Measurements from ENCODE around the gene LPAR3. TPM values are rescaled to one million over a fixed set of nuclear protein-coding genes. Genes with fewer than 3 reads are reported as not detected.

LPAR3 gene
- total and polyA plus RNA-seq, 2 experiments from 2014 or later, result 0.32 TPM; not detected in 1

DNA sequence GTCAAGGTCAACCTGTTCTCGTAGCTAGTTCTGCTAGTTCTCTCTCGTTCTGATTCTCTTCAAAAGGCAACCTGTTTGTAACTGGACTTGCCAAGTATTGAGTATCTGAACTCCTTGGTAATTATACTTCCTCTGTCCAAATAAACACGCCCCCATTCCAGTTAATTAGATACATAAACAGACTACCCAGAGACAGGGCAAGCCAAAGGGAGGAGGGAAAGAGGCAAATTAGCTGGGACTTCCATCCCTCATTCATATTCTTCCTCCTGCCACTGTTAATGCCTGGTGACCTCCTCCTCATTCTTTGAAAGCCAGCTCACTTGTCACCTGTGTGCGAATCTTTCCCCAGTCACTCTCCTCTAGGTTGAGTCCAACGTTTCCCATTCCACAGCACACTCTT, 62.9 kb downstream of the LPAR3 start:
- no peak for DNase-seq
- in situ Hi-C loops (cut with MboI), result no loop called here
- H4K20me1 ChIP-seq (ENCODE audit: insufficient read depth), result no peaks in the 10 kb centered on the region

DNA sequence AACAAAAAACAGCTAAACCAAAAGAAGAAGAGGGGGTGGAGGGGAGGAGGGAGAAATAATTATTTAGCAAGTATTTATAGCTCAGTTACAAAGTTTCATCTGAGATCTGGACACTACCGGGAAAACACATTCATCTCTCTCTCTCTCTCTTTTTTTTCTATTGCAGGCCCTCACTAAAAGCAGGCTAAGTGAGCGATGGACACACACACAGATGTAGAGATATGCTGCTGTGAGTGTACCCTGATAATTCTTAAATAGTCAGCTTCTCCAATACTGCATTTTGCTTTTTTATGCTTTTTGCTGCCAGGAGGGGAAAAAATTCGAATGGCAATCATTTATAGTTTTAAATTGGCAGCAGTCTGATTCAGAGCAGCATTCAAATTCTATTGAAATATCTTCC, 65.0 kb downstream of the LPAR3 start:
- WGBS, 2 experiments (ENCODE audit: low coverage in 1 of 2, low lambda C conversion rate in 2 of 2, missing lambda C conversion rate in 2 of 2), result 60 to 61% methylated on average over 3 of the region's 3 CpGs
- in situ Hi-C loops (cut with MboI), result no loop called here
- no peak for TF ChIP-seq EZH2phosphoT487 (IDR thresholded peaks at IDR 0.05; ENCODE audit: insufficient read depth, low read depth)
- TF ChIP-seq EZH2 (IDR thresholded peaks at IDR 0.05; ENCODE audit: insufficient read depth, poor library complexity, severe bottlenecking), result no peak

More for the DNA sequence above, 62.9 kb downstream of the LPAR3 start:
- H3K27me3 ChIP-seq (replicated peaks; ENCODE audit: insufficient read depth), result no peaks in the 10 kb centered on the region
- TF ChIP-seq EZH2 (IDR thresholded peaks at IDR 0.05; ENCODE audit: insufficient read depth, poor library complexity, severe bottlenecking), result no peak
- no peak for TF ChIP-seq EZH2phosphoT487 (IDR thresholded peaks at IDR 0.05; ENCODE audit: insufficient read depth, low read depth)
- H3K4me2 ChIP-seq (ENCODE audit: unreplicated experiment), result no peak overlapping the region
- no peak overlapping the region for H3K27ac ChIP-seq
- H3K79me2 ChIP-seq (ENCODE audit: insufficient read depth), result no peaks in the 10 kb centered on the region
- no peaks in the 10 kb centered on the region for H3K36me3 ChIP-seq (ENCODE audit: low read depth)
- no peak overlapping the region for H3K9ac ChIP-seq
- no peak overlapping the region for H3K4me3 ChIP-seq
- no peaks in the 10 kb centered on the region for H3K9me2 ChIP-seq (ENCODE audit: insufficient read depth)
- H2AFZ ChIP-seq, result no peak overlapping the region
- no peaks in the 10 kb centered on the region for H3K9me3 ChIP-seq (ENCODE audit: low read depth)
- WGBS, 2 experiments (ENCODE audit: low coverage in 1 of 2, low lambda C conversion rate in 2 of 2, missing lambda C conversion rate in 2 of 2), result 84% methylated on average over 5 of the region's 5 CpGs
- H3F3A ChIP-seq (ENCODE audit: insufficient read depth), result peaks cover 14% of the 10 kb centered on the region
- peaks cover 4% of the 10 kb centered on the region; the same call in 1 of the 2 replicates for H3K4me1 ChIP-seq (ENCODE audit: insufficient read depth)

DNA sequence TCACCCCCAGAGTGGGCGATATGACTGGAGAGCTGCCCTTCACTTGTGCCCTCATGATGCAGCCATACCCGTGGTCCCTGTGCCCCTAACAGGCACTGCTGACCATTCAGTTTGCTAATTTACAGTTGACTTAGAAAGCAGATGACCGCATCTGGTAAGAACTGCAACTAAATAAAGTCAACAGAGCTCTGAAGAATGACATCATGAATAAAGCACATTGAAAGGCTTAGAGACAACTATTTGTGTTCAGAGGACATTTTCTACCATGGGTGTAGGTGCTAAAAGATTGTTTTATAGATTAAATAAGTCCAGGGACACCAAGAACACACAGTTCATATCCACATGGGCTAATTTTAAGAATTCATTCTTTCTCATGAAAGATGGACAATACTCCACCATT, 65.5 kb downstream of the LPAR3 start:
- no peak overlapping the region for H3K4me2 ChIP-seq (ENCODE audit: unreplicated experiment)
- no peaks in the 10 kb centered on the region for H3K9me3 ChIP-seq (ENCODE audit: low read depth)
- H3K27me3 ChIP-seq (replicated peaks; ENCODE audit: insufficient read depth), result no peaks in the 10 kb centered on the region
- H3K36me3 ChIP-seq (ENCODE audit: low read depth), result no peaks in the 10 kb centered on the region
- no peaks in the 10 kb centered on the region for H3F3A ChIP-seq (ENCODE audit: insufficient read depth)
- H3K27ac ChIP-seq, result no peak overlapping the region
- DNase-seq, result no peak
- no peaks in the 10 kb centered on the region for H3K4me1 ChIP-seq (ENCODE audit: insufficient read depth)
- H3K4me3 ChIP-seq, result no peak overlapping the region
- H2AFZ ChIP-seq, result no peak overlapping the region
- WGBS, 2 experiments (ENCODE audit: low coverage in 1 of 2, low lambda C conversion rate in 2 of 2, missing lambda C conversion rate in 2 of 2), result 72 to 84% methylated on average over 3 of the region's 3 CpGs
- no peaks in the 10 kb centered on the region for H3K79me2 ChIP-seq (ENCODE audit: insufficient read depth)
- H3K9ac ChIP-seq, result no peak overlapping the region
- H4K20me1 ChIP-seq (ENCODE audit: insufficient read depth), result no peaks in the 10 kb centered on the region
- no peaks in the 10 kb centered on the region for H3K9me2 ChIP-seq (ENCODE audit: insufficient read depth)
- in situ Hi-C loops (cut with MboI), result no loop called here
- TF ChIP-seq EZH2 (IDR thresholded peaks at IDR 0.05; ENCODE audit: insufficient read depth, poor library complexity, severe bottlenecking), result no peak

More for the DNA sequence above, 65.0 kb downstream of the LPAR3 start:
- no peak overlapping the region for H3K4me2 ChIP-seq (ENCODE audit: unreplicated experiment)
- no peaks in the 10 kb centered on the region for H3K9me2 ChIP-seq (ENCODE audit: insufficient read depth)
- no peaks in the 10 kb centered on the region for H3K36me3 ChIP-seq (ENCODE audit: low read depth)
- no peaks in the 10 kb centered on the region for H3K79me2 ChIP-seq (ENCODE audit: insufficient read depth)
- no peak for DNase-seq
- H4K20me1 ChIP-seq (ENCODE audit: insufficient read depth), result no peaks in the 10 kb centered on the region
- H3K4me1 ChIP-seq (ENCODE audit: insufficient read depth), result no peaks in the 10 kb centered on the region
- no peaks in the 10 kb centered on the region for H3K27me3 ChIP-seq (replicated peaks; ENCODE audit: insufficient read depth)
- no peak overlapping the region for H3K9ac ChIP-seq
- no peaks in the 10 kb centered on the region for H3K9me3 ChIP-seq (ENCODE audit: low read depth)
- H3K27ac ChIP-seq, result no peak overlapping the region
- no peak overlapping the region for H2AFZ ChIP-seq
- no peaks in the 10 kb centered on the region for H3F3A ChIP-seq (ENCODE audit: insufficient read depth)
- no peak overlapping the region for H3K4me3 ChIP-seq

DNA sequence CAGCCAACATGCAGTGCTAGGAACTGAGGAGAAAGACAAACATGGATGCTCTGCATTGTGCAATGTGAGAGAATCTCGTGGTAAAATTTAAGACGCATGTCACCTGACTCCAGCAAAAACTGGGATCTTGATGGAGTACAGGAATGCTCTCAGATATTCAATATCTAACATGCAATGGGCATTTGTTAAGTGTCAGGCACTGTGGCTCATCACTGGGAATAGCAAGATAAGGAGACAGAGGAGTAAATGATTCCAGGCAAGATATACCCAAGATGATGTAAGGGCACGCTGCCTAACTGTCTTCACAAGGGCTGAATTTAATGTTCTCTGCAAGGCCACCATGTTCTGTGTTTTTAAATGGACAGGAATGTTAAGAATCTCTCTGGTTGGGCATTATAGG, 67.8 kb downstream of the LPAR3 start:
- no peak for TF ChIP-seq EZH2phosphoT487 (IDR thresholded peaks at IDR 0.05; ENCODE audit: insufficient read depth, low read depth)
- no peak for TF ChIP-seq EZH2 (IDR thresholded peaks at IDR 0.05; ENCODE audit: insufficient read depth, poor library complexity, severe bottlenecking)
- H3K9me2 ChIP-seq (ENCODE audit: insufficient read depth), result no peaks in the 10 kb centered on the region
- no peaks in the 10 kb centered on the region for H3F3A ChIP-seq (ENCODE audit: insufficient read depth)
- no peaks in the 10 kb centered on the region for H4K20me1 ChIP-seq (ENCODE audit: insufficient read depth)
- H3K36me3 ChIP-seq (ENCODE audit: low read depth), result no peaks in the 10 kb centered on the region
- in situ Hi-C loops (cut with MboI), result no loop called here
- H3K4me3 ChIP-seq, result no peak overlapping the region
- H3K27me3 ChIP-seq (replicated peaks; ENCODE audit: insufficient read depth), result no peaks in the 10 kb centered on the region
- H3K4me2 ChIP-seq (ENCODE audit: unreplicated experiment), result no peak overlapping the region
- no peak overlapping the region for H2AFZ ChIP-seq
- WGBS, 2 experiments (ENCODE audit: low coverage in 1 of 2, low lambda C conversion rate in 2 of 2, missing lambda C conversion rate in 2 of 2), result 93 to 96% methylated on average over 3 of the region's 3 CpGs
- no peak overlapping the region for H3K27ac ChIP-seq
- H3K4me1 ChIP-seq (ENCODE audit: insufficient read depth), result no peaks in the 10 kb centered on the region
- H3K79me2 ChIP-seq (ENCODE audit: insufficient read depth), result no peaks in the 10 kb centered on the region
- H3K9me3 ChIP-seq (ENCODE audit: low read depth), result no peaks in the 10 kb centered on the region
- no peak for DNase-seq
- no peak overlapping the region for H3K9ac ChIP-seq

DNA sequence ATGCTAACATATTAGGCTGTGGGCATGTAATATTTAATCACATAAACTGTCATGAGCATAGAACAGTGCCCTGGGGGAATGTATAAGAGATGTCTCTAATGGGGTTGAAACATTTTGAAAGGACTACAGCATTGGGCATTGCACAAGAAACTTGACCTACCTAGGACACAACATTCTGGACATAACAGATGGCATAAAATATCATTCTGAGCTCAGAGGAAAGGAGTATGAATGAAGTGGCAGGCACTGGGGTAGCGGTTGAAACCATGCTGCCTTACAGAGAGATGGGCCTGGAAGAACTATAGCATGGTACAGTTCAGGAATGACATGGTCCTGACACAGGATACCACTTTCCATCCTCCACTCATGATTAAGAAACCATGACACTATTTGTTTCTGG, 69.0 kb downstream of the LPAR3 start:
- Histone ChIP-seq H3K4me1 (ENCODE audit: insufficient read depth) (no peaks in the 10 kb centered on the region), H3K36me3 (ENCODE audit: low read depth) (no peaks in the 10 kb centered on the region), H3K79me2 (ENCODE audit: insufficient read depth) (no peaks in the 10 kb centered on the region), H3K9me2 (ENCODE audit: insufficient read depth) (no peaks in the 10 kb centered on the region), H3K27me3 (replicated peaks; ENCODE audit: insufficient read depth) (no peaks in the 10 kb centered on the region), H4K20me1 (ENCODE audit: insufficient read depth) (no peaks in the 10 kb centered on the region), H3K4me2 (ENCODE audit: unreplicated experiment) (no peak overlapping the region), H3K4me3 (no peak overlapping the region), H3K9ac (no peak overlapping the region), H2AFZ (no peak overlapping the region), H3F3A (ENCODE audit: insufficient read depth) (no peaks in the 10 kb centered on the region), H3K9me3 (ENCODE audit: low read depth) (no peaks in the 10 kb centered on the region), H3K27ac (no peak overlapping the region)
- 100% methylated on average over 1 of the region's 1 CpG for WGBS, 2 experiments (ENCODE audit: low coverage in 1 of 2, low lambda C conversion rate in 2 of 2, missing lambda C conversion rate in 2 of 2)
- in situ Hi-C loops (cut with MboI), result no loop called here
- TF ChIP-seq EZH2phosphoT487 (IDR thresholded peaks at IDR 0.05; ENCODE audit: insufficient read depth, low read depth) (no peak), EZH2 (IDR thresholded peaks at IDR 0.05; ENCODE audit: insufficient read depth, poor library complexity, severe bottlenecking) (no peak)
- DNase-seq, result no peak
